Fibroblast of pulmonary artery (primary cell): ENCODE measurements around the gene TRIAP1.
"Not testable (repeated sequence)": the region's sequence is repeated elsewhere in the genome, so short reads cannot be mapped to it uniquely, and the experiment has no call there.

ENCODE experiments used
- DNase-seq: peaks from one replicate; pipeline ENCODE4 v3.0.0-alpha.2; 2010; ENCODE audit warnings: low read depth
- H3K4me3 ChIP-seq: replicated peaks from 2 replicates; pipeline ENCODE4 v1.5.1; 2011; ENCODE audit warnings: low read depth, mild to moderate bottlenecking, control low read depth, low read length, moderate library complexity
- TF ChIP-seq, protein P1 (sequence below): IDR thresholded peaks from 2 replicates; pipeline ENCODE4 v1.5.1; 2011; ENCODE audit warnings: mild to moderate bottlenecking, control low read depth, low read length, inconsistent platforms; ENCODE audit errors: missing control alignments

The TRIAP1 gene

DNA sequence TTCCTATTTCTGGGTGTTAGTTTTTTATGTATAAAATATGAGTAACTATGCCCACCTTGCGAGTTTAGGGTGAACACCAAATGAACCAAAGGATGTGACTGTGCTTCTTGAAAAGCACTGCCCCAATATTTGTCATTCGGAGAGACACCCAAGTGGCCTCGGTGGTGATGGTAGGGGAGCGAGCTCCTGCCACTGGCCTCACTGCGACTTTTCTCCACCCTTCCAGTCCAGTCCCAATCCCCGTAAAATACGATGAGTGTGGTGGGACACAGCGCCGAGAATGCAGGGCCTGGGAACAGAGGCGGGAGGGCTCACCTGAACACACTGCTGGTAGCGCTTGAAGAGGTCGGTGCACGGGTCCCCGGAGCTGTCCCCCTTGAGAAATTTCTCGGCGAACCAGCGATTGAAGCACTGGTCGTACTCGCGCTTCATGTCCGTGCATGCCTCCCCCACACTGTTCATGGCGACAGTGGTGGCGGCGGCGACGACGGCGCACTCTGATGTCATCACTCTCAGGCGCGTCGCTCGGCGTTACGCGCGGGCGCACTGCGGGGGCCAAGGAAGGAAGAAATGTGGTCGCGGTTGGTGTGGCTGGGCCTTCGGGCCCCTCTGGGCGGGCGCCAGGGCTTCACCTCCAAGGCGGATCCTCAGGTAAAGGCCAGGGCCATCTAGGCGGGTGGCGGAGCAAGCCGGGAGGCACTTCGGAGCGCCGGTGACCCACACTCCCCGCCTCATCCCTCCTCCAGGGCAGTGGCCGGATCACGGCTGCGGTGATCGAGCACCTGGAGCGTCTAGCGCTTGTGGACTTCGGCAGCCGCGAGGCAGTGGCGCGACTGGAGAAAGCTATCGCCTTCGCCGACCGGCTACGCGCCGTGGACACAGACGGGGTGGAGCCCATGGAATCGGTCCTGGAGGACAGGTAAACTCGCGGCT is at the start of gene TRIAP1, which contains the start of gene GATC:
Gene TRIAP1, minus strand, starts transcription at position 474 of the 933 bp plus-strand sequence. Its CDS starts 12 bp downstream, at position 462.
Gene GATC, plus strand, starts transcription at position 534 of the 933 bp plus-strand sequence. Its CDS starts 37 bp downstream, at position 571.
- TF ChIP-seq, protein P1, sequence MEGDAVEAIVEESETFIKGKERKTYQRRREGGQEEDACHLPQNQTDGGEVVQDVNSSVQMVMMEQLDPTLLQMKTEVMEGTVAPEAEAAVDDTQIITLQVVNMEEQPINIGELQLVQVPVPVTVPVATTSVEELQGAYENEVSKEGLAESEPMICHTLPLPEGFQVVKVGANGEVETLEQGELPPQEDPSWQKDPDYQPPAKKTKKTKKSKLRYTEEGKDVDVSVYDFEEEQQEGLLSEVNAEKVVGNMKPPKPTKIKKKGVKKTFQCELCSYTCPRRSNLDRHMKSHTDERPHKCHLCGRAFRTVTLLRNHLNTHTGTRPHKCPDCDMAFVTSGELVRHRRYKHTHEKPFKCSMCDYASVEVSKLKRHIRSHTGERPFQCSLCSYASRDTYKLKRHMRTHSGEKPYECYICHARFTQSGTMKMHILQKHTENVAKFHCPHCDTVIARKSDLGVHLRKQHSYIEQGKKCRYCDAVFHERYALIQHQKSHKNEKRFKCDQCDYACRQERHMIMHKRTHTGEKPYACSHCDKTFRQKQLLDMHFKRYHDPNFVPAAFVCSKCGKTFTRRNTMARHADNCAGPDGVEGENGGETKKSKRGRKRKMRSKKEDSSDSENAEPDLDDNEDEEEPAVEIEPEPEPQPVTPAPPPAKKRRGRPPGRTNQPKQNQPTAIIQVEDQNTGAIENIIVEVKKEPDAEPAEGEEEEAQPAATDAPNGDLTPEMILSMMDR: no peak
- DNase-seq: peak; percentile 75
- peak within 1 kb of the TSS; percentile 85 for H3K4me3 ChIP-seq

GRCh38 chr12:120495186-120495730 is 49.1 kb upstream of the TRIAP1 start:
- DNase-seq: no peak
- peak overlapping the region; percentile 95 for H3K4me3 ChIP-seq

GRCh38 chr12:120490833-120491512 is 44.8 kb upstream of the TRIAP1 start:
- H3K4me3 ChIP-seq: no peak overlapping the region
- DNase-seq: no peak

More at GRCh38 chr12:120495186-120495730, 49.1 kb upstream of the TRIAP1 start:
- TF ChIP-seq, protein P1: no peak

DNA sequence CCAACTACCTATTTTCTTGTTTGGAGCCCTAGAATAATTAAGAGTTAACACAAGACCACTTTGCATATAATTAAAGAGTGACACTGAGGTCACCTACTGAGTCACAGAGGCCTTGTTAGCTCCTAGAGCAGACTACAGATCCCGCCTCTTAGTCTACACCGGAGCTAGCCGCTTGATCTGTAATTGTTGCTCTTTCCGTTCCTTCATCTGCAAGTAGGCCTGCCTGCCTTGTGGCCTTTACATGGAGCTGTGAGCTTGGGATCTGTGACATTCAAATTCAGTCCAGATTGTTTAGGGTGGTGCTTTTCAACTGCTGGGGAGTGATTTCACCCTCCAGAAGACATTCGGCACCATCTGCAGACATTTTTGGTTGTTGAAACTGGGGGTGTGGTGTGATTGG is 44.1 kb upstream of the TRIAP1 start:
- TF ChIP-seq, protein P1: no peak
- no peak overlapping the region for H3K4me3 ChIP-seq
- DNase-seq: no peak

More at GRCh38 chr12:120490833-120491512, 44.8 kb upstream of the TRIAP1 start:
- TF ChIP-seq, protein P1: no peak

- TF ChIP-seq, protein P1: no peak
- no peak for DNase-seq
- no peak overlapping the region for H3K4me3 ChIP-seq
Measured at GRCh38 chr12:120489018-120489417, 42.8 kb upstream of the TRIAP1 start.

GRCh38 chr12:120488057-120488640 is 42.0 kb upstream of the TRIAP1 start:
- no peak overlapping the region for H3K4me3 ChIP-seq
- TF ChIP-seq, protein P1: no peak
- DNase-seq: peak; percentile 42

GRCh38 chr12:120487552-120487951 is 41.4 kb upstream of the TRIAP1 start:
- not testable (repeated sequence) for H3K4me3 ChIP-seq, DNase-seq
